ENCODE results near the gene PIK3C2G. TPM values are rescaled to one million over a fixed set of nuclear protein-coding genes. Genes with fewer than 3 reads are reported as not detected.

Gene PIK3C2G
- total RNA-seq, 2 experiments from 2014 or later: not detected

DNA sequence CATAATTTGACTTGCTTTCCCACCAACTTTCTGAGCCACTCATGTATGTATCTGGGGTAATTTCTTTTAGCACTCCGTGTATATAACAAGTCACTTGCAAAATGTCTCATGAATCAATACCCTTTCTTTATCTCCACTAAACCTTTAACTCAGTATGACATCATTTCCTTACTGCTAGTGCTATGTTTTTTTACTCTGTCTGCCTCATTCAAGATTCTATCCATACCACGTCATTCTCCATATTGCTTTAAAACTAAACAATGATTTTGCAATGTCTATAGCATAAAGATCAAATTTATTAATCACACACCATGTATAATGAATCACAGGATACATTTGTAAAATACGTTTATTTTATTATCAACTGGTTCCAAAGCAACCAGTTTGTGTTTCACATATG lies 178.2 kb downstream of the PIK3C2G start:
- Histone ChIP-seq H2AFZ (ENCODE audit: low read length) (no peak overlapping the region), H3K4me1 (ENCODE audit: insufficient read depth, low read length, poor library complexity, severe bottlenecking) (no peaks in the 10 kb centered on the region), H4K20me1 (ENCODE audit: insufficient read depth, low read length) (no peaks in the 10 kb centered on the region), H3K27ac (ENCODE audit: low read depth, low read length, poor library complexity, severe bottlenecking) (no peak overlapping the region), H3K36me3 (ENCODE audit: insufficient read depth, low read length) (no peaks in the 10 kb centered on the region), H3K4me3 (ENCODE audit: low read depth, low read length, poor library complexity, severe bottlenecking) (no peak overlapping the region), H3K9me2 (ENCODE audit: insufficient read depth, low read length) (no peaks in the 10 kb centered on the region), H3K4me2 (ENCODE audit: low read length) (no peak overlapping the region), H3K9me3 (ENCODE audit: low read length) (no peaks in the 10 kb centered on the region), H3K79me2 (ENCODE audit: insufficient read depth, low read depth, low read length) (no peaks in the 10 kb centered on the region)
- DNase-seq (ENCODE audit: low spot score): no peak
- intact Hi-C loops (cut with micrococcal nuclease; ENCODE audit: unreplicated experiment): no loop called here
- ChIA-PET CTCF (ENCODE audit: unreplicated experiment) (no interaction called here), POLR2A (no interaction called here)
- BruUV-seq (replicated peaks): no TSS peak
- TF ChIP-seq, protein P1, sequence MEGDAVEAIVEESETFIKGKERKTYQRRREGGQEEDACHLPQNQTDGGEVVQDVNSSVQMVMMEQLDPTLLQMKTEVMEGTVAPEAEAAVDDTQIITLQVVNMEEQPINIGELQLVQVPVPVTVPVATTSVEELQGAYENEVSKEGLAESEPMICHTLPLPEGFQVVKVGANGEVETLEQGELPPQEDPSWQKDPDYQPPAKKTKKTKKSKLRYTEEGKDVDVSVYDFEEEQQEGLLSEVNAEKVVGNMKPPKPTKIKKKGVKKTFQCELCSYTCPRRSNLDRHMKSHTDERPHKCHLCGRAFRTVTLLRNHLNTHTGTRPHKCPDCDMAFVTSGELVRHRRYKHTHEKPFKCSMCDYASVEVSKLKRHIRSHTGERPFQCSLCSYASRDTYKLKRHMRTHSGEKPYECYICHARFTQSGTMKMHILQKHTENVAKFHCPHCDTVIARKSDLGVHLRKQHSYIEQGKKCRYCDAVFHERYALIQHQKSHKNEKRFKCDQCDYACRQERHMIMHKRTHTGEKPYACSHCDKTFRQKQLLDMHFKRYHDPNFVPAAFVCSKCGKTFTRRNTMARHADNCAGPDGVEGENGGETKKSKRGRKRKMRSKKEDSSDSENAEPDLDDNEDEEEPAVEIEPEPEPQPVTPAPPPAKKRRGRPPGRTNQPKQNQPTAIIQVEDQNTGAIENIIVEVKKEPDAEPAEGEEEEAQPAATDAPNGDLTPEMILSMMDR (conservative IDR thresholded peaks at IDR 0.05; ENCODE audit: low read length): no peak
- TF ChIP-seq EZH2phosphoT487 (IDR thresholded peaks at IDR 0.05; ENCODE audit: borderline replicate concordance, low read depth, low read length): no peak

DNA sequence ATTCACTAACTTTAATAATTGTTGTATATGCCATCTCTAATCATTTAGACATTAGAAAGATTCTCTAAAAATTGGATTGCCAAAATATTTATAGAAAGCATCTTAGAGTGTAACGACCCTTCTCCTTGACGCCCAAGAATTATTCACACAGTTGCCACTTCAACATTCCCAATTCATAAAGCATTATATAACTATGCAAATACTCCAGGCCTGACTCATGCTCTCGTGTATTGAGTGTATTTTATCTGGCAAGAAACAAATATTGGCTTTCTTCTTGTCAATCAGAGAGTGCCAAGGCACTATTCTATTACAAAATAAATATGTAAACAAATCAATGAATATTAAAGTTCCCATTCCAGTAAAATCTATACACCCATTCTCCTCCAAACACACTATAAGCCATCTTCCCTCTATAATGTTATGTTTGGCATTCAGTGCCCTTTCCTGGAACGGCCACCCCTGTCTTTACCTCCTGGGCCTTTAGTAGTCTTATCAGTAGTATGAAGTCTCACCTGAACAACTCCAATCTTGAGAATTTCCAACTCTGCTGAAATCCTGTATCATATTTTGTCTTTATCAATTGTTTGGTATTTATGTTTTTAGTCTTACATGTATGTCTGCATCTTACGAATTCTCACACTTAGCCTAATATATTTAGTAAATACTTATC lies 182.6 kb downstream of the PIK3C2G start:
- intact Hi-C loops (cut with micrococcal nuclease; ENCODE audit: unreplicated experiment): no loop called here
- H3K9me2 ChIP-seq (ENCODE audit: insufficient read depth, low read length): no peaks in the 10 kb centered on the region
- CTCF ChIA-PET (ENCODE audit: unreplicated experiment): no interaction called here

More for the DNA sequence above, 182.6 kb downstream of the PIK3C2G start:
- Histone ChIP-seq H3K4me2 (ENCODE audit: low read length) (no peak overlapping the region), H3K79me2 (ENCODE audit: insufficient read depth, low read depth, low read length) (no peaks in the 10 kb centered on the region), H3K9me3 (ENCODE audit: low read length) (no peaks in the 10 kb centered on the region), H2AFZ (ENCODE audit: low read length) (no peak overlapping the region), H3K4me3 (ENCODE audit: low read depth, low read length, poor library complexity, severe bottlenecking) (no peak overlapping the region), H4K20me1 (ENCODE audit: insufficient read depth, low read length) (no peaks in the 10 kb centered on the region), H3K4me1 (ENCODE audit: insufficient read depth, low read length, poor library complexity, severe bottlenecking) (no peaks in the 10 kb centered on the region), H3K27ac (ENCODE audit: low read depth, low read length, poor library complexity, severe bottlenecking) (no peak overlapping the region), H3K36me3 (ENCODE audit: insufficient read depth, low read length) (no peaks in the 10 kb centered on the region)
- DNase-seq (ENCODE audit: low spot score): no peak
- no TSS peak for BruUV-seq (replicated peaks)
- POLR2A ChIA-PET: no interaction called here
- TF ChIP-seq, protein P1 (conservative IDR thresholded peaks at IDR 0.05; ENCODE audit: low read length): no peak
- TF ChIP-seq EZH2phosphoT487 (IDR thresholded peaks at IDR 0.05; ENCODE audit: borderline replicate concordance, low read depth, low read length): no peak
